Measurements from ENCODE around the gene FCHSD2. TPM values are rescaled to one million over a fixed set of nuclear protein-coding genes. Genes with fewer than 3 reads are reported as not detected.

The FCHSD2 gene
- total RNA-seq, 4 donors from 2014 or later = 20.4 to 42.4 (median 26.4) TPM

GRCh38 chr11:73152086-73152853 lies 10.2 kb upstream of the FCHSD2 start:
- no peak for DNase-seq (ENCODE audit: extremely low spot score)
- Histone ChIP-seq H3K4me1 (peaks cover 32 to 48% (median 41%) of the 10 kb centered on the region in 4 donors), H3K4me3 (no peak overlapping the region), H3K36me3 (no peaks in the 10 kb centered on the region), H3K9me3 (no peaks in the 10 kb centered on the region), H3K27ac (replicated peaks in 1 of 4) (no peak overlapping the region), H3K27me3 (no peaks in the 10 kb centered on the region)
- TF ChIP-seq EP300 (IDR thresholded peaks at IDR 0.05) (no peak), POLR2A (IDR thresholded peaks at IDR 0.05; ENCODE audit: low read depth) (no peak), POLR2AphosphoS5 (IDR thresholded peaks at IDR 0.05) (no peak), CTCF (IDR thresholded peaks at IDR 0.05) (no peak)
- WGBS = 86% methylated on average over 6 of the region's 6 CpGs
- intact Hi-C loops (cut with DNase I) = no loop called here

- intact Hi-C loops (cut with DNase I) = no loop called here
- Histone ChIP-seq H3K27me3 (no peaks in the 10 kb centered on the region), H3K4me3 (no peak overlapping the region), H3K9me3 (no peaks in the 10 kb centered on the region), H3K36me3 (no peaks in the 10 kb centered on the region), H3K4me1 (peaks cover 30 to 43% (median 37%) of the 10 kb centered on the region in 4 donors), H3K27ac (replicated peaks in 1 of 4) (no peak overlapping the region)
- DNase-seq (ENCODE audit: extremely low spot score) = no peak
- 91% methylated on average over 6 of the region's 6 CpGs for WGBS
- no peak for TF ChIP-seq EP300 (IDR thresholded peaks at IDR 0.05)
- TF ChIP-seq CTCF (IDR thresholded peaks at IDR 0.05) = no peak
- TF ChIP-seq POLR2A (IDR thresholded peaks at IDR 0.05; ENCODE audit: low read depth) = no peak
- TF ChIP-seq POLR2AphosphoS5 (IDR thresholded peaks at IDR 0.05) = no peak
Observed at GRCh38 chr11:73151416-73151815, 9.3 kb upstream of the FCHSD2 start.

- Histone ChIP-seq H3K4me1 (peaks cover 30 to 53% (median 31%) of the 10 kb centered on the region in 4 donors), H3K36me3 (no peaks in the 10 kb centered on the region), H3K27me3 (no peaks in the 10 kb centered on the region), H3K4me3 (no peak overlapping the region), H3K27ac (replicated peaks in 1 of 4) (peak overlapping the region; percentile 46 to 75 (median 64)), H3K9me3 (no peaks in the 10 kb centered on the region)
- intact Hi-C loops (cut with DNase I) = no loop called here
- no peak for TF ChIP-seq POLR2A (IDR thresholded peaks at IDR 0.05; ENCODE audit: low read depth)
- no peak for TF ChIP-seq EP300 (IDR thresholded peaks at IDR 0.05)
- no peak for TF ChIP-seq CTCF (IDR thresholded peaks at IDR 0.05)
- TF ChIP-seq POLR2AphosphoS5 (IDR thresholded peaks at IDR 0.05) = peak in 1 of 2 donors; percentile 10
- 40% methylated on average over 2 of the region's 2 CpGs for WGBS
- no peak for DNase-seq (ENCODE audit: extremely low spot score)
Observed at GRCh38 chr11:73149105-73149504, 7.0 kb upstream of the FCHSD2 start.

- intact Hi-C loops (cut with DNase I) = no loop called here
- Histone ChIP-seq H3K4me3 (peak overlapping the region in 1 of 4 donors; percentile 9), H3K36me3 (no peaks in the 10 kb centered on the region), H3K27me3 (no peaks in the 10 kb centered on the region), H3K4me1 (peaks cover 33 to 56% (median 40%) of the 10 kb centered on the region in 4 donors), H3K27ac (replicated peaks in 1 of 4) (peak overlapping the region; percentile 46 to 75 (median 64)), H3K9me3 (no peaks in the 10 kb centered on the region)
- DNase-seq (ENCODE audit: extremely low spot score) = no peak
- no peak for TF ChIP-seq POLR2A (IDR thresholded peaks at IDR 0.05; ENCODE audit: low read depth)
- TF ChIP-seq CTCF (IDR thresholded peaks at IDR 0.05) = no peak
- TF ChIP-seq POLR2AphosphoS5 (IDR thresholded peaks at IDR 0.05) = peak in 1 of 2 donors; percentile 16
- TF ChIP-seq EP300 (IDR thresholded peaks at IDR 0.05) = no peak
- 34% methylated on average over 15 of the region's 15 CpGs for WGBS
Observed at GRCh38 chr11:73147771-73148681, 5.9 kb upstream of the FCHSD2 start.
